ENCODE data around the gene TRIM71.
"Not testable (repeated sequence)": the region's sequence is repeated elsewhere in the genome, so short reads cannot be mapped to it uniquely, and the experiment has no call there.

- TF ChIP-seq, protein P1, sequence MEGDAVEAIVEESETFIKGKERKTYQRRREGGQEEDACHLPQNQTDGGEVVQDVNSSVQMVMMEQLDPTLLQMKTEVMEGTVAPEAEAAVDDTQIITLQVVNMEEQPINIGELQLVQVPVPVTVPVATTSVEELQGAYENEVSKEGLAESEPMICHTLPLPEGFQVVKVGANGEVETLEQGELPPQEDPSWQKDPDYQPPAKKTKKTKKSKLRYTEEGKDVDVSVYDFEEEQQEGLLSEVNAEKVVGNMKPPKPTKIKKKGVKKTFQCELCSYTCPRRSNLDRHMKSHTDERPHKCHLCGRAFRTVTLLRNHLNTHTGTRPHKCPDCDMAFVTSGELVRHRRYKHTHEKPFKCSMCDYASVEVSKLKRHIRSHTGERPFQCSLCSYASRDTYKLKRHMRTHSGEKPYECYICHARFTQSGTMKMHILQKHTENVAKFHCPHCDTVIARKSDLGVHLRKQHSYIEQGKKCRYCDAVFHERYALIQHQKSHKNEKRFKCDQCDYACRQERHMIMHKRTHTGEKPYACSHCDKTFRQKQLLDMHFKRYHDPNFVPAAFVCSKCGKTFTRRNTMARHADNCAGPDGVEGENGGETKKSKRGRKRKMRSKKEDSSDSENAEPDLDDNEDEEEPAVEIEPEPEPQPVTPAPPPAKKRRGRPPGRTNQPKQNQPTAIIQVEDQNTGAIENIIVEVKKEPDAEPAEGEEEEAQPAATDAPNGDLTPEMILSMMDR (IDR thresholded peaks at IDR 0.05): not testable (repeated sequence)
- TF ChIP-seq EZH2, EZH2phosphoT487 (IDR thresholded peaks at IDR 0.05): not testable (repeated sequence)
Observed at GRCh38 chr3:32781969-32782270, 35.9 kb upstream of the TRIM71 start.
